H1 (cell line): ENCODE measurements around the gene ATP8B3. TPM values are rescaled to one million over a fixed set of nuclear protein-coding genes. Genes with fewer than 3 reads are reported as not detected.

Experiments
- CTCF ChIA-PET: fragments of 300-600 bp; sonication (Branson Sonifier 250); formaldehyde crosslinking; loops from one replicate; lab custom pipeline; 2021; ENCODE audit not compliant: partially characterized antibody; lab: Charles Lee
- POLR2A ChIA-PET: fragments of 300-600 bp; sonication (Branson Sonifier 250); formaldehyde crosslinking; loops from one replicate; lab custom pipeline; 2021; ENCODE audit warnings: inconsistent platforms; ENCODE audit not compliant: partially characterized antibody; lab: Charles Lee
- DNase-seq, 2 experiments: peaks; one replicate each; pipeline versions ENCODE4 v3.0.0 to v3.0.0-alpha.2; 2010 to 2022; ENCODE audit warnings: low spot score in 2 of 2, low read depth in 1 of 2, mixed read lengths in 1 of 2
- FAIRE-seq: peaks from 2 replicates; lab custom pipeline; 2011; peaks lifted over from hg19 to GRCh38; lab: Jason Lieb, UNC
- H2AFZ ChIP-seq: 2 replicates; pipeline ENCODE4 v1.8.1; 2012; ENCODE audit warnings: low read length, inconsistent platforms
- H2AK5ac ChIP-seq: 2 replicates; pipeline ENCODE4 v1.6.1; 2013; ENCODE audit warnings: low read depth, low read length
- H2BK120ac ChIP-seq: replicated peaks from 2 replicates; pipeline ENCODE3; 2013; ENCODE audit warnings: low read depth, low read length, inconsistent platforms
- H2BK12ac ChIP-seq: 2 replicates; pipeline ENCODE4 v1.6.1; 2013; ENCODE audit warnings: low read depth, low read length
- H2BK15ac ChIP-seq: 2 replicates; pipeline ENCODE4 v1.6.1; 2013; ENCODE audit warnings: low read length
- H2BK20ac ChIP-seq: 2 replicates; pipeline ENCODE4 v1.6.1; 2013; ENCODE audit warnings: low read length
- H2BK5ac ChIP-seq: 2 replicates; pipeline ENCODE4 v1.6.1; 2013; ENCODE audit warnings: low read depth, low read length
- H3K14ac ChIP-seq: 2 replicates; pipeline ENCODE4 v1.6.1; 2013; ENCODE audit warnings: inconsistent platforms; ENCODE audit not compliant: insufficient read length
- H3K18ac ChIP-seq: 2 replicates; pipeline ENCODE4 v1.6.1; 2013; ENCODE audit warnings: low read length; ENCODE audit errors: extremely low read depth
- H3K23ac ChIP-seq: 2 replicates; pipeline ENCODE4 v1.6.1; 2013; ENCODE audit warnings: inconsistent platforms; ENCODE audit not compliant: insufficient read length
- H3K23me2 ChIP-seq: 2 replicates; pipeline ENCODE4 v1.6.1; 2013; ENCODE audit warnings: low read depth, low read length
- H3K27ac ChIP-seq: 2 replicates; pipeline ENCODE4 v1.6.1; 2011; ENCODE audit warnings: low read depth, low read length, inconsistent platforms
- H3K27me3 ChIP-seq, 4 experiments: replicated peaks in 1 of 4; 1 replicate in 1 of 4; 2 replicates in 3 of 4; pipeline versions ENCODE4 v1.6.1 to v1.8.1; 2011 to 2013; ENCODE audit warnings: low read length in 3 of 4, mild to moderate bottlenecking in 3 of 4, inconsistent platforms in 2 of 4, mixed read lengths in 2 of 4, moderate library complexity in 1 of 4; ENCODE audit not compliant: control insufficient read depth in 3 of 4, insufficient read depth in 3 of 4; ENCODE audit errors: extremely low read depth in 1 of 4
- H3K36me3 ChIP-seq, 4 experiments: 2 replicates each; pipeline versions ENCODE4 v1.6.1 to v1.8.1; 2011 to 2013; ENCODE audit warnings: mild to moderate bottlenecking in 4 of 4, low read length in 3 of 4, moderate library complexity in 2 of 4, control low read depth in 1 of 4, inconsistent platforms in 1 of 4; ENCODE audit not compliant: insufficient read depth in 4 of 4, control insufficient read depth in 2 of 4
- H3K4ac ChIP-seq: replicated peaks from 2 replicates; pipeline ENCODE3; 2013; ENCODE audit warnings: low read length, low read depth, mixed read lengths, inconsistent platforms; ENCODE audit not compliant: insufficient read length
- H3K4me1 ChIP-seq, 4 experiments: replicated peaks in 1 of 4; 1 replicate in 1 of 4; 2 replicates in 3 of 4; pipeline versions ENCODE4 v1.6.1 to v1.8.1; 2011 to 2013; ENCODE audit warnings: low read length in 3 of 4, inconsistent platforms in 2 of 4, mixed read lengths in 1 of 4; ENCODE audit not compliant: insufficient read depth in 4 of 4, control insufficient read depth in 3 of 4
- H3K4me2 ChIP-seq, 2 experiments: 2 replicates each; pipeline versions ENCODE4 v1.6.1 to v1.8.1; 2011 to 2013; ENCODE audit warnings: low read depth in 2 of 2, low read length in 2 of 2, control low read depth in 1 of 2, inconsistent platforms in 1 of 2, mild to moderate bottlenecking in 1 of 2; ENCODE audit not compliant: insufficient read depth in 1 of 2
- H3K4me3 ChIP-seq, 4 experiments: fragments of 200-600, 300-600 bp in 1 of 4; sonication (generic), shearing (Covaris generic), sonication (Bioruptor Twin) in 1 of 4; 2 replicates each; pipeline versions ENCODE4 v1.5.1 to v1.8.1; 2011 to 2016; ENCODE audit warnings: low read length in 4 of 4, low read depth in 3 of 4, control low read depth in 2 of 4, inconsistent platforms in 2 of 4, mild to moderate bottlenecking in 2 of 4, mixed read lengths in 1 of 4, moderate library complexity in 1 of 4; ENCODE audit not compliant: insufficient read depth in 2 of 4; ENCODE audit errors: extremely low read depth in 1 of 4
- H3K56ac ChIP-seq: replicated peaks from 2 replicates; pipeline ENCODE3; 2013; ENCODE audit warnings: low read depth, mild to moderate bottlenecking, mixed read lengths, low read length, inconsistent platforms; ENCODE audit not compliant: insufficient read length
- H3K79me1 ChIP-seq: 2 replicates; pipeline ENCODE4 v1.6.1; 2013; ENCODE audit warnings: low read depth, low read length, control low read depth
- H3K79me2 ChIP-seq, 2 experiments: 2 replicates each; pipeline versions ENCODE4 v1.6.1 to v1.8.1; 2012 to 2013; ENCODE audit warnings: low read length in 2 of 2, mild to moderate bottlenecking in 2 of 2, inconsistent platforms in 1 of 2; ENCODE audit not compliant: insufficient read depth in 2 of 2, control insufficient read depth in 1 of 2
- H3K9ac ChIP-seq, 4 experiments: replicated peaks in 1 of 4; 1 replicate in 1 of 4; 2 replicates in 3 of 4; pipeline versions ENCODE4 v1.6.1 to v1.8.1; 2011 to 2013; ENCODE audit warnings: low read depth in 3 of 4, low read length in 3 of 4, control low read depth in 2 of 4, mild to moderate bottlenecking in 2 of 4, moderate library complexity in 2 of 4, inconsistent platforms in 1 of 4; ENCODE audit errors: extremely low read depth in 1 of 4
- H3K9me3 ChIP-seq, 2 experiments: 2 replicates each; pipeline versions ENCODE4 v1.6.1 to v1.8.1; 2012 to 2013; ENCODE audit warnings: mild to moderate bottlenecking in 2 of 2, moderate library complexity in 2 of 2, control low read depth in 1 of 2, inconsistent platforms in 1 of 2, low read depth in 1 of 2, low read length in 1 of 2, mixed read lengths in 1 of 2; ENCODE audit not compliant: insufficient read depth in 2 of 2
- H4K20me1 ChIP-seq, 2 experiments: replicated peaks in 1 of 2; 2 replicates each; pipeline versions ENCODE3 to v1.8.1; 2011 to 2013; ENCODE audit warnings: inconsistent platforms in 2 of 2, low read length in 2 of 2, mild to moderate bottlenecking in 1 of 2; ENCODE audit not compliant: insufficient read depth in 2 of 2, control insufficient read depth in 1 of 2
- H4K5ac ChIP-seq: 2 replicates; pipeline ENCODE4 v1.6.1; 2013; ENCODE audit warnings: low read length, low read depth, mixed read lengths, inconsistent platforms; ENCODE audit not compliant: insufficient read length
- H4K8ac ChIP-seq: 2 replicates; pipeline ENCODE4 v1.8.0; 2013; ENCODE audit warnings: mild to moderate bottlenecking, moderate library complexity, low read length, inconsistent platforms; ENCODE audit not compliant: insufficient read depth; ENCODE audit errors: extremely low read depth
- H4K91ac ChIP-seq: replicated peaks from 2 replicates; pipeline ENCODE3; 2013; ENCODE audit warnings: low read length, mixed read lengths, inconsistent platforms; ENCODE audit not compliant: insufficient read length
- WGBS, 2 experiments: shearing (Covaris generic) in 1 of 2; methylation state at CpG; one replicate each; pipeline versions ENCODE4 v1.1.6 to v1.1.7; 2013 to 2015; ENCODE audit warnings: low lambda C conversion rate in 2 of 2, mixed read lengths in 2 of 2, inconsistent platforms in 1 of 2, low coverage in 1 of 2, missing lambda C conversion rate in 1 of 2; ENCODE audit not compliant: insufficient replicate concordance in 2 of 2, insufficient coverage in 1 of 2, insufficient read length in 1 of 2; ENCODE audit errors: extremely low coverage in 1 of 2, missing lambda C conversion rate in 1 of 2; 5-methylcytosine and 5-hydroxymethylcytosine counted together
- polyA plus RNA-seq, 7 experiments: library from polyadenylated mRNA; depleted of rRNA in 3 of 7; stranded (reverse) in 5 of 7; unstranded in 2 of 7; fragments of >200 nt in 5 of 7; fragments of 200-250 nt in 2 of 7; gene quantifications; 1 replicate in 5 of 7; 2 replicates in 1 of 7; 4 replicates in 1 of 7; pipeline versions ENCODE4 v1.2.1 to v1.2.3, GENCODE V29; 2011 to 2013; ENCODE audit warnings: missing spikeins in 2 of 7, mixed read lengths in 2 of 7
- total RNA-seq: library from RNA; stranded (reverse); fragmentation: NEBNext Ultra II Directional; extraction: Animal tissue kit (Norgen Biotek cat#: 25700); gene quantifications from 2 replicates; pipeline ENCODE4 v1.2.1, GENCODE V29; 2021

The ATP8B3 gene
- total and polyA plus RNA-seq, 2 of the 8 experiments (the other 6 are each of a cell fraction or from before 2014, with no cell fraction given), result 4.1 to 9.3 TPM

- H3K14ac ChIP-seq, result no peak overlapping the region
- FAIRE-seq, result no peak
- no peak overlapping the region for H3K23ac ChIP-seq
Measured at GRCh38 chr19:1787116-1787515, 25.0 kb downstream of the ATP8B3 start.

More at GRCh38 chr19:1787116-1787515, 25.0 kb downstream of the ATP8B3 start:
- H3K9ac ChIP-seq, result no peak overlapping the region
- no peaks in the 10 kb centered on the region for H3K79me1 ChIP-seq
- H2AFZ ChIP-seq, result no peak overlapping the region
- no peak overlapping the region for H3K27ac ChIP-seq
- no peak overlapping the region for H2BK15ac ChIP-seq
- H2BK20ac ChIP-seq, result no peak overlapping the region
- peaks cover 2 to 23% (median 15%) of the 10 kb centered on the region in 4 experiments; a peak in 6 of 7 replicates for H3K27me3 ChIP-seq
- no peaks in the 10 kb centered on the region; the same call in 1 of the 2 replicates for H3K23me2 ChIP-seq
- no peak overlapping the region for H2BK5ac ChIP-seq
- H4K91ac ChIP-seq, result no peak overlapping the region
- no peak overlapping the region for H2AK5ac ChIP-seq
- H4K20me1 ChIP-seq, result peaks cover 0 to 2% of the 10 kb centered on the region in 2 experiments
- no peak overlapping the region for H4K8ac ChIP-seq
- peaks cover 0 to 3% (median 0%) of the 10 kb centered on the region in 4 experiments; a peak in 1 of 7 replicates for H3K4me1 ChIP-seq
- H3K79me2 ChIP-seq, result no peaks in the 10 kb centered on the region
- no peak overlapping the region for H2BK12ac ChIP-seq
- no peak overlapping the region for H3K4me2 ChIP-seq
- H3K9me3 ChIP-seq, result peaks cover 2 to 10% of the 10 kb centered on the region in 2 experiments; a peak in 2 of 4 replicates
- 90% methylated on average over 8 of the region's 8 CpGs; no CpG with 5 or more reads in 1 of the 2 experiments for WGBS, 2 experiments
- no peak for DNase-seq
- H3K4ac ChIP-seq, result no peak overlapping the region
- H3K56ac ChIP-seq, result no peak overlapping the region
- POLR2A ChIA-PET, result interaction anchor here (1.3 kb wide), 1 partner anchor 25 kb away, joined by 4 read pairs; no protein-coding TSS in a partner anchor
- no peak overlapping the region for H3K18ac ChIP-seq
- H4K5ac ChIP-seq, result no peak overlapping the region
- H3K4me3 ChIP-seq, result no peak overlapping the region
- no peaks in the 10 kb centered on the region for H3K36me3 ChIP-seq
- no peak overlapping the region for H2BK120ac ChIP-seq
- CTCF ChIA-PET, result interaction anchor here (1.3 to 7.2 kb wide), 6 partner anchors 8 to 96 kb away, joined by 4 to 150 read pairs (median 10); no protein-coding TSS in a partner anchor
